CD4-positive, alpha-beta T cell treated with Interleukin-6 for 4 hours (primary cell): Measurements from ENCODE around the gene LLCFC1.

Experiments used
- DNase-seq: peaks from one replicate; pipeline ENCODE4 v3.0.0-alpha.2; 2020; ENCODE audit warnings: mixed read lengths

Gene LLCFC1

GRCh38 chr7:142910481-142910880 is 28.8 kb upstream of the LLCFC1 start:
- no peak for DNase-seq

DNA sequence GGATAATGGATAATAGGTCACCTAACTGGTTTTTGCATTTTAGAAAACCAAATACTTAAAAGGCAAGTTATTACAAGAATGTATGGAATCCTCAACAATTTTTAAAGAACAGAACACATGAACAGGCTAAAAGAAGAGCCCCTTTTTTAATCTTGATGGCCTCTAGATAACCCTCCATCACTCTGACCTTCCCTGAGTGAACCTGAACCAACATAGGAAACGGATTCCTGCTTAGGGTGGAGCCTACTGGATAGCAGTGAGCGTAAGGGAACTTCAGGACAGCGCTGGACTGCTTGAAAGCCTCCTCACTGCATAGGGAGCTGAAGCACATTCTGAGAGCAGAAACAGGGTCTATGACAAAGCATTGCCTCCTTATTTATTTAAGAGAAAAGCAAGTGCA is 26.2 kb upstream of the LLCFC1 start:
- DNase-seq = no peak

GRCh38 chr7:142913566-142913965 is 25.7 kb upstream of the LLCFC1 start:
- DNase-seq = no peak

DNA sequence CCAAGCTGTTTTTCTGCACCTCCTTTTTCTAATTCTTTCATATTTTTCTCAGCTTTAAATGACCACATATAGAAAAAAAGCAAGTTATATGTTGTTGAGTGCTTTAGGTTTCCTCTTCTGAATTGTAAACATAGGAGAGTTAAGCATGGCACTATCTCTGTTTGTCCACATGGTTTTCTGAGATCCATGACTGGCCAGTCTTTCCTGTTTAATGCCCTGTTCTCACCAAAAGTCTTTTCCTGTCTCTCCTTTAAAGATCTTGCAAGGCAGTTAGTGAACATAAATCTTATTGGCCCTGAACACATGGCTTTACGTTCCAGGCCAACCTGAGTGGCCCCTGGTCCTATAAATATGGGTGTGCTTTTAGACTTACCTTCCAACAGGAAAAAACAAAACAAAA is 25.2 kb upstream of the LLCFC1 start:
- DNase-seq = no peak

DNA sequence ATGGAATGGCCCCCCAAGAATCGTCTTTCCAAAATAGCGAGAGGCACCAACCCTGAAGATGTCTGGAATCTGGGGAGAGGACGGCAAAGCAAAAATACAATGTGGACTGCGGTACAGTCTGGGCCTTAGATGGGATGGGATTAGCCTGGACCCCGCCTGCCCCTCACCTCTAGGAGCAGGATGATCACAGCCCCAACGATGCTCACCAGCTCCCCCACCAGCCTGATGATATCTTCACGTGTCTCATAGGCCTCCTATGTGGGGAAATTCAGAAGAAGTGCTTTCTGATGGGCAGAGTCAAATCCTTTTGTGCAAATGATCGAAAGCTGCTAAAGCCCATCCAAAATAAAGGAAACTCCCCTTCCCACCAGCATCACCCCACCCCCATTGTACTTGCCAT is 24.0 kb upstream of the LLCFC1 start:
- no peak for DNase-seq

DNA sequence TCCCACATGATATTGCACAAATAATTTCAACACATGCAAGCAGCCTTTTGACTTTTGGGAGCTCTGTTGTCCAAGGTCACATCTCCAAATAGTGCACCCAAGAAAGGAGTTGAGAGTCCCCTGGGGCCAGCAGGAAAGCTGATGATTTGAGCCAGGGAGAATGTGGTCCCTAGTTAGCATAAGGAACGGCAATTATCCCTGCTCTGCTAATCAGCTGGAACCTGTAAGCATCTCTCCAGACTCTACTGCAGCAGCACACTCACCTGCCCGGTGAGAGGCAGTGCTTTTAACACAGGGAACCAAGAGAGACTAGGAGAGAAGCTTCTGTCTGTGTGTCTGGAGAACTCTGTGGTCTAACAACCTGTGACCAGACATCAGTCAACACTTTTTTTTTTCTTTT is 22.8 kb upstream of the LLCFC1 start:
- DNase-seq = no peak

GRCh38 chr7:142917447-142917846 is 21.8 kb upstream of the LLCFC1 start:
- DNase-seq = no peak

DNA sequence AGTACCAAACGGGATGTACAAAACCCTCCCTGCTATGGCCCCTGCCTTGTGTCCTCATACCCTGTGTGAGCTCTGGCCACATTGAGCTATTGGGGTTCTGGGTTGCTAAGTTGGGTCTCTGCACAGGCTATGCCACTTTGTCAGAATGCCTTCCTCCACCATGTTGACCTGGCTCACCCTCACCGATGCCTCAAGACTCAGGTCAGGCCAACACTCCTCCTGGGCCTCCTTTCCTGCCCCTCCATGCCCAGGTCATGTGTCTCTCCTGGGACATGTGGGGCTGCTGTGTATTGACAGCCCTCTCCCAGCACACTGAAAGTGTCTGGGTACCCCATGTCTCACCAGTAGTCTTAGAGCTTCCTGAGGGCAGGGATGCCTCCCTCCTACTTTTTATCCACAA is 20.4 kb upstream of the LLCFC1 start:
- no peak for DNase-seq

- DNase-seq = no peak
These were observed 19.6 kb upstream of the LLCFC1 start for GRCh38 chr7:142919656-142920055.

GRCh38 chr7:142923391-142923790 is 15.9 kb upstream of the LLCFC1 start:
- DNase-seq = no peak

DNA sequence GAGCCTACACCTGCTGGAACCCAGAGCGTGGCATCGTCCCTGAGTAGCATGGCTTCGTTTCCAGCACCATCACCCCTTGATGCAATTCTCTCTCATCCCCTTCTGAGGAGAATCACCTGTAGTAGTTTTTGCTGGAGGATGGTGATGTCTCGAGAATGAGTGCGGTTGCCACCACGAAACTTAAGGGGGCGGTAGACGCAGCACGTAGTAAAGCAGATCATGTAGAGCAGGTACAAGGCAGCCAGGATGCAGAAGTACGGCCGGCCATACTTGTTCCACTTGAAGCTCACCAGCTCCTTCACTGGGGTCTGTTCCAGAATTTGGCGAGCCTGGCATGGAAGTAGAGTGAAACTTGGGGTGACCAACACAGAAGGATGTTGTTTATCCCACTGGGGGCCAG is 13.9 kb upstream of the LLCFC1 start:
- DNase-seq = no peak

- no peak for DNase-seq
These were observed 12.1 kb upstream of the LLCFC1 start for GRCh38 chr7:142927085-142927745.

- DNase-seq = no peak
These were observed 11.3 kb upstream of the LLCFC1 start for GRCh38 chr7:142927949-142928348.

GRCh38 chr7:142930126-142930730 is 9.1 kb upstream of the LLCFC1 start:
- no peak for DNase-seq

DNA sequence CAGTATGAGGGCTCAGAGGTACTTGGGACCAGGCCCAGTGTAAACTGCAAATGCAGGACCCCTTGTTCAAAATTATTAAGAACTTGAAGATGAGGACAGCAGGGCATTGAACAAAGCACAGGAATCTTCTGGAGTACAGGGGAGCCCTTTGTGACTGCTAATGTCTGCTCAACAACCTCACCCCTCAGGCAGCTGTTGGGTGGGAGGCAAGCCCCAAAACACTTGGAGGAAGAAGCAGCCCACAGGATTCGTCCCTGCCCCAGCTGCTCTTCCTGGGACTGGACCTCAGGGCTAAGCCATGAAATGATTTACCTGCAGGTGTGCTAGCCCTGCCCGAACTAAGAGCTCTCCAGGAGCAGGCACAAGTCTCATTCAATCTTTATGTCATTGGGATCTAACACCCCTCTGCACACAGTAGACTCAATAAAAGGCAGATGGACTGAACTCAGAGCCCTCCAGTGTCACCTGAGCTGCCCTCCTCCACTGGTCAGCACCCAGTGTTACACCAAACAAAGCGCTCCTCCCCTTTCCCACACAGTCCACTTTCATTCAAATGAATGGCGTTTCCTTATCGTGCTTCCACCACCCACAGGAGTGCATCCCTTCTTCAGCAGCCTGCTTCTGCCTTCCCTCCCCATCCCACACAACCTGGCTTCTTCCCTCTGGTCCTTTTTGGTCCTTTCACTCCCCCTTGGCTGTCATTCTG is 6.7 kb upstream of the LLCFC1 start:
- no peak for DNase-seq

GRCh38 chr7:142933092-142933475 is 6.2 kb upstream of the LLCFC1 start:
- no peak for DNase-seq

GRCh38 chr7:142933624-142934023 is 5.7 kb upstream of the LLCFC1 start, which contains the start of gene TRPV5:
TSS of gene TRPV5 (minus strand) at chr7:142933746. CDS start at chr7:142933459, 287 bp downstream.
- DNase-seq = no peak

- DNase-seq = no peak
These were observed 5.2 kb upstream of the LLCFC1 start for GRCh38 chr7:142934056-142934455.

DNA sequence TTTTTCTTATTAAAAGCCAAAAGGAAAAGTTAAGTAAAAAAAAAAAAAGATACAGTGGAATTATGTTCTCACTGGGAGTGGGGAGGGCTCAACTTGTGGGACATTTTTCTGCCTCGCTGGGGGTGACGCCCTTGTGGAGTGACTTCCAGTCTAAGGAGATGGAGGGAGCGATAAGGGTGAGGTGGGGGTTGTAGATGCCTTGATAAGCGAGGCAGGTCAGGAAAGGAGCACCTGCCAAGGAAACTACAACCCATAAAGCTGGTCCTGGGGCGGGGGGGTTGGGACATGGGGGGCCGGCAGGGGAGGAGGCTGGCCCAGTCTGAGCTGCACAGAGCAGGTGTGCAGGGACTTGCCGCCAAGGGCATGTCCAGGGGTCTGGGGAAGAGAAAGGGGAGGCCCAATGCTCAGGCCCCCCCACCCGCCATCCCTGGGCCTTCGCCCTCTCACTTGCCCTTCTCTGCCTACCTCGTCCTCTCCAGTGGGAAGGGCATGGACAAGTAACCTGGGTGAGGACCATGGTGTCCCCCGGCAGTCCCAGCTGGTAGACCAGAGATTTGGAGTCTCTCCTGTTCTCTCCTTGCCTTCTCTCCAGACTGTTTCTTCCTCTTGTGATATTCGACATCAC is 3.2 kb upstream of the LLCFC1 start:
- DNase-seq = no peak

GRCh38 chr7:142938611-142939010 is 673 bp upstream of the LLCFC1 start:
- DNase-seq = no peak

DNA sequence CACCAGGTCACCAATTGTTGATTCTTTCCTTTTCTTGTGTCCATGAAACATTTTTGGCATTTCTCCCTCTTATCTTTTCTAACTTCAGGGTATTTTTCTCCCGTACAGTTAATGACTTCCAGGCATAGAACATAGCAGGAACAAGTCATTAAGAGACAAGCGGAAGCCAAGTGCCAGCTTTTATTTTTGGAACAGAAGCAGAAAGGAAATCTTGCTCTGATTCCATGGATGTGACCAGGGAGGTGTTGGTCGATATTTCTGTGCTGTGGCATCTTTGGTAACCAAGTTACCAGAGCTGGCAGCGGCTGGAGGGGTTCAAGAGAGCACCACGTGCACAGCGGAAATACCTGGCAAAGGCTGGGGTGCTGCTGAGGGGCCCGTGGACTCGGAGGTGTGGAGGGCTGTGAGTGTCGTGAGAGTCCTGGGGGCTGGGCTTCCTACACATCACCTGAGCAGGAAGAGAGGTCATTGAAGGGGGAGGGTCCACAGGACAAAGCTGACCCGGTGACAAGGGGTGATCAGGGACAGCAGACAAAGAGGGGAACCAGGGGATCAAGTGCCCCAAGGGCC is 1.8 kb downstream of the LLCFC1 start:
- no peak for DNase-seq

DNA sequence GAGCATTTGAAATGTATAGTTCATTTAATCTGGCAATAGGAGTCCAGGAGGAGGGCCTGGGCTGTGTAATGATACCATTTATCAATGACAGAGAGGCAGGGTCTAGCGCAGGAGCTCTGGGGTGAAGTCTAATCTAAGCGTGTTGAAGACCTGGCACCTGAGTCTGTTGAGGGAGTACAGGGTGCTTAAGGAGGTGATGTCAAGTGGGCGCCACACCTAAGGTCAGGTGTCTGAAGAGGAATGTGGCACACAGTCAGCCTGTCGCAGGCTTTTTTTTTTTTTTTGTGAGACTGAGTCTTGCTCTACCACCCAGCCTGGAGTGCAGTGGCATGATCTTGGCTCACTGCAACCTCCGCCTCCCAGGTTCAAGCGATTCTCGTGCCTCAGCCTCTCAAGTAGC is 2.3 kb downstream of the LLCFC1 start:
- DNase-seq = no peak

- no peak for DNase-seq
These were observed 3.5 kb downstream of the LLCFC1 start for GRCh38 chr7:142942746-142943145.
